ENCODE measurements around the gene KRTAP5-1.

KRTAP5-1 gene

DNA sequence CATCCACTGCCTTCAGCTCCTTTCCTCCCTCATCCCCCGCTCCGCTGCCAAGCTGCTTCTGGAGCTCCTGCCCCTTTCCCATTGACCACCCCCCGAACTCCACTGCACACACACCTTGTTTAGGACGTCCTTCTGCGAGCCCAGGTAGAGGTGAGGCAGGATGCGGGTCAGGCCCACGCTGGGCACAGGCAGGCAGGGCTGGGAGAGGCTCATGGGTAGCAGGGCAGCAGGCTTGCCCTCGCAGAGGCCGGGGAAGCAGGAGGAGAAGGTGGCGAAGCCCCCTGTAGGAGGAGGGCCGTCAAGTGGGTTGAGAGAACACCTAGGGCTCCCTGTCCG is 26.3 kb downstream of the KRTAP5-1 start:
- no peak for DNase-seq

DNA sequence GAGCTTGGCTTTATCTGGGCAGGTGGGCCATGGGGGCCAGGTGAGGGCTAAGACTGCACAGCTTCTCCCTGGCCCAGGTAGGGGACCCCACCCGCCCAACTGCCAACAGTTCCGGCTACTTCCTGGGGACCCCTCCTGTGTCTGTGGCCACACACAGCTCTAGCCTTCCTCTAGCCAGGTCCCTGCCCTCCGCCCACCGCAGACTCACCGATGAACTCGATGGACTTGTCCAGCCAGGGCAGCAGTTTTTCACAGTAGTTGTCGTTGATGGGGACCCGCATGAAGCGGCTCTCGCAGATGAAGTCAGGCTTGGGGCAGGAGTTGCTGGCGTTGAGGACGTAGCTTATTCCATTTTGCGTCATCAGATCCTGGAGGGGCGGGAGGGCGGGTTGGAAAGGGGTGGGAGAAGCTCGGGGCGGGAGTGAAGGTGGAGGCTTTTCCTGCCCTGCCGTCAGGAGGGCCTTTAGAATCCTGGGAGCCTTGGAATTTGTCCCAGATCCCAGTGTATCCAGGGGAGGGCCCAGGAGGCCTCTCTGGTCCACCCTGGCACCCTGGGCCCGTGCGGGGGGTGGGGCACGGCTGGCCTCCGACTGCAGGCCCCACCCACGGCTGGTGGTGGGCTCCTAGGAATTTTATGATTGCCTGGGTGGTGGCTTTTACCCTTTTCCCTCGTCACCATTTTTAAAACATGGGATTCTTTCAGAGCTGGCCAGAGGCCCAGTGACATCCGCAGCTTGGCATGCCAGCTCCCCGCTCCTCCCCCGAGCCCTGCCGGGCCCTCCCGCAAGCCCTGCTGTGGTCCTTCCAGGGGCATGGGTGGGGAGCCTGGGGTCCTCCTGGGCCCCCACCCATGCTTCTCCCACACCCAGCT is 26.9 kb downstream of the KRTAP5-1 start:
- peak; percentile 73 for DNase-seq

DNA sequence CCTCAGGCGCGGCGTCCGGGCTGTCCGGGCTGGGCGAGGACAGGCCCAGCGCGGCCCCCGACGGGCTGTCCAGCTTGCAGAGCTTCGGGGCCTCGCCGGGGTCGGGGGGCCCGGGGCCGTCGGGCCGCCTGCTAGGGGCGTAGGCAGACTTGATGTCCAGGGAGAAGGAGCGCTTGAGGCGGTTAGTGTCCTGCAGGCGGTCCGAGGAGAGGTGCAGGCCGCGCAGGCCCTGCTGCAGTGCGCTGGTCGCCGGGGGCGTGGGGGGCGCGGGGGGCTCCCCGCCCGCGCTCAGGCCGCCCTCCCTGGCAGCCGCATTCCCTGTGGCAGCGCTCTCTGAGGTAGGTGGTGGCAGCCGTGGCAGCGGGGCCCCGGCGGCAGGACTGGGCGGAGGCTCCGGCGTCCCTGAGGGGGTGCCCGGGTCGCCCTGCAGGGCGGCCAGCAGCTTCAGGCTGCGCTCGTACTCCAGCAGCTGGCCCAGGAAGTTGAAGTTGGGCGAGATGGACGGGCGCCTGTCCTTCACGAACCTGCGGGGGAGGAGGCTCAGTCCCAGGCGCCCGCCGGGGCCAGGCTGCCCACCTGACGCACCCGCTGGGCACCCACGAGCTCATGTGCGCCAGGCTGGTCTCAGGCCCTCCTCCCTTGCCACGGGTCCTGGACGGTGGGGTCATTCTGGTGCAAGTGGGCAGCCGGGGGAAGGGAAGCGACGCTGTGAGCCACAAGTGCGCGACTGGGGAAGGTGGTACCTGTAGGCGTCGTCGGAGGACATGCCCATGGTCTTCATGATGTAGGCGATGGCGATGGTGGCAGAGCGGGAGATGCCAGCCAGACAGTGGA is 27.8 kb downstream of the KRTAP5-1 start:
- no peak for DNase-seq

GRCh38 chr11:1556278-1556902 is 28.7 kb downstream of the KRTAP5-1 start:
- DNase-seq: no peak

GRCh38 chr11:1555713-1556153 is 29.4 kb downstream of the KRTAP5-1 start:
- no peak for DNase-seq

DNA sequence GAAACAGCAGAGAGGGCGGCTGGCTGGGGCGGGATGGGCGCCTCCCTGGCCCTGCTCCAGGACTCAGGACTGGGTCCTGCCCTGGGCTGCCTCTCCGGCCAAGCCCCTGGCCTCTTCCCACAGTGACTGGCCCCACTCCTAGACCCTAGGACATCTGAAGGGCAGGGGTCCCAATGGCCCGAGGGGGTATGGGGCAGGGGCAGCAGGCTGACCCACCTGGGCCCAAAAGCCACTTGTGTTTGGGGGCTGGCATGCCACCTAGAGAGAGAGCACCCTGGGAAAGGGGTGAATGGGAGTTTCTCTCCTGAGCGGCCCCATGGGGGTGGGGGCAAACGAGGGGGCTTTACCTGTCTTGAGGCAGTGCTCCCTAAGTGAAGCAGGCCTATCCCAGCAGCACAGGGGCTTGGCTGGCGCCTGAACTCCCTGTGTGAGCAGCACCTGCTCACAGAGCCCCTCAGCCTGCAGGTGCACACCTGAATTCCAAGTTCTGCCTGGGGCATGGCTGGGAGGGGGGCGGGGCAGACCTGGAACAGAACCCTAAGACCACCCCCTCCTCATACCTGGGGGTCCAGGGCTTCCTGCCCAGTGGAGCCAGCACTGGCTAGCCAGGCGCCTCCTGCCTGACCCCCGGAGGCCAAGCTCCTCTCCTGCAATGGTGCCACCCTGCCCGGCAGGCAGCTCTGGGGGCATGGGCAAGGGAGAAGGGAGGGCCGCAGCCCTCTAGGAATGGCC is 29.9 kb downstream of the KRTAP5-1 start:
- DNase-seq: no peak

GRCh38 chr11:1553808-1554594 is 31.1 kb downstream of the KRTAP5-1 start:
- no peak for DNase-seq

GRCh38 chr11:1549338-1550330 is 35.4 kb downstream of the KRTAP5-1 start:
- no peak for DNase-seq

GRCh38 chr11:1548221-1549070 is 36.6 kb downstream of the KRTAP5-1 start:
- no peak for DNase-seq

- no peak for DNase-seq
Measured at GRCh38 chr11:1547467-1548098, 37.5 kb downstream of the KRTAP5-1 start.

DNA sequence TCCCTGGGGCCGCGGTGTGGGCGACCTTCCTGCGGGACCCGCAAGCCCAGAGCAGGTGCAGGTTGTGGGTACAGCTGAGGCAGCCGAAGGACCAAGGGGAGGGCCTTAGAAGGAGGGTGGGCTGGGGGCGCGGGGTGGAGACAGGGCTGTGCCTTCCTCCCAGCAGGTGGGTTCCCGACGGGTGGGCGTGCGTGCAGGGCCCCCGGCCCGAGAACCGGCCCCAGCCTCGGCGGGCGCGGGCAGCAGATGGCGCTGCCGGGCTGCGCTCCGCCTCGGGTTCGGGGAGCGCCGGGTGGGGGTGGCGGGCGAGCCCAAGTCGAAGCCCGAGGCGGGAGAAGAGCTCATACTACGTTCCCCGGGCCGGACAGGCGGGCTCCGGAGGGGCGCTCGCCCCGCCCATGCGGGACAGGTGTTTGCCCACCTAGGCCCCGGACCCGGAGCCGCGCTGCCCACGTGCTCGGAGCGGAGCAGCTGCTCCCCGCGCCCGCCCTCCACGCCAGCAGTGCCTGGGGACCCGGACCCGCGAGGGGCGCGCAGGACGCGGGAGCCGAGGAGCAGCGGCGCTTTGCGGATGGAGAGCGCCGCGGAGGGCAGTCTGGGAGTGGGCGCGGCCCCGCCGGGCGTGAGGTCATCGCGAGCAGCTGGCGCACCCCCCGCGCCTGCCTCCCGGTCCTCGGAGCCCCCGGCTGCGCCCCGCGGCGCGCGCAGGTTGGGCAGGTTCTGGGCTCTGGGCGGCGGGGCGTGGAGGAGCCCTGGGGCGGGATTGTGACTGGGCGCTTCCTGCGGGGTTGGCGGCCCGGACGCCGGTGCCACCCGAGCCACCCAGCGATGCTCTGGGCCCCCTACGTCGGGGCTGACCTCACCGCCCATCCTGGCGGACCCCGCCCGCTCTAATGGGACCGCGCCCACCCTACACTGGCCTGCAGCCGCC is 38.3 kb downstream of the KRTAP5-1 start:
- no peak for DNase-seq

DNA sequence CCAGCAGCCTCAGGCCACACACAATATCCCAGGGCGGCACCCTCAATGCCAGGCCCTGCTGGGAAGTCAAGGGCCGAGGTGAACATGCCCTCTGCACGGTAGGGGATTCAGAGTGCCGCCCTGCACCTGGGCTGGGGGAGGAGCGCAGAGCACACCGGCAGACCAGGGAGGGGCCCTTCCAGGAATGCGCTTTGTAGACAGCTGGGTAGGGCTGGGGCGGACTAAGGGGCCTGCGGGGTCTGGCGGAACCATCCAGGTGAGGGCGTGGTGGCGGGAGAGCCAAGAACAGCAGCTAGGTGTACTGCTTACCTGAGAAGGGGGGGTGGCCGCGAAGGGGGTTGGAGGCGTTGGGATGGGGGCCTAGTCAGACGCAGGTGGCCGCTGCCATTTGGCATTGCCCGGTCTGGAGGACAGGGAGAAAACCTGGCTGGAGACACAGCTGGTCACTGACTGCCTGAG is 39.0 kb downstream of the KRTAP5-1 start:
- no peak for DNase-seq

DNA sequence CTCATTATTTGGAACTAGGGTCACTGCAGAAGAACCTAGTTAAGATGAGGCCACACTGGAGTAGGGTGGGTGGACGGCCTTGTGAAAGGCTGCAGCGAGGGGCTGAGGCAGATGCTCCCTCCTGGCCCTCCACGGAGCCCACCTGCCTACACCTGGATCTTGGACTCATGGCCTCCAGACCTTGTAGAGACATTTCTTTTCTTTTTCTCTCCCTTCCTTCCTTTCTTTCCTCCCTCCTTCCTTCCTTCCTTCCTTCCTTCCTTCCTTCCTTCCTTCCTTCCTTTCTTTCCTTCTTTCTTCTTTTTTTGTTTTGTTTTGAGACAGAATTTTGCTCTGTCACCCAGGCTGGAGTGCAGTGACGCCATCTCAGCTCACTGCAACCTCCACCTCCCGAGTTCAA is 39.7 kb downstream of the KRTAP5-1 start:
- DNase-seq: no peak

DNA sequence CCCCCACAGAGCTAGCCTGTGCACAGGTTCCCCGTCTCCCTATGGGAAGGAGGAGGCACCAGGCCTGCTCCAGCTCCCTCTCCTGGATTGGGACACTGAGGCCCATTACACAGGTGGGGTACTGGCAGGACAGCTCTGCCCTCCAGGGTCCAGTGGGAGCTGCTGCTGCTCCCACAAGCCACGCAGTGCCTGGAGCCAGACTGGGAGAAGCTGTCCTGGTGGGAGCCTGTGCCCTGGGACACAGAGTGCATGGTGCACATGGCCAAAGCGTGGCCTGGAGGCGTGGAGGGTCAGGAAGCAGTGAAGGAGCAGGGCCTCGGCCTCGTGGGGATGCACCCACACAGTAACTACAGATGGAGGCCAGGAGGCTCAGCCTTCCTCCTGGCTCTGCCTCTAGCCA is 40.5 kb downstream of the KRTAP5-1 start:
- DNase-seq: no peak

- DNase-seq: no peak
Measured at GRCh38 chr11:1543606-1544263, 41.3 kb downstream of the KRTAP5-1 start.

GRCh38 chr11:1542267-1542666 is 42.8 kb downstream of the KRTAP5-1 start:
- no peak for DNase-seq

DNA sequence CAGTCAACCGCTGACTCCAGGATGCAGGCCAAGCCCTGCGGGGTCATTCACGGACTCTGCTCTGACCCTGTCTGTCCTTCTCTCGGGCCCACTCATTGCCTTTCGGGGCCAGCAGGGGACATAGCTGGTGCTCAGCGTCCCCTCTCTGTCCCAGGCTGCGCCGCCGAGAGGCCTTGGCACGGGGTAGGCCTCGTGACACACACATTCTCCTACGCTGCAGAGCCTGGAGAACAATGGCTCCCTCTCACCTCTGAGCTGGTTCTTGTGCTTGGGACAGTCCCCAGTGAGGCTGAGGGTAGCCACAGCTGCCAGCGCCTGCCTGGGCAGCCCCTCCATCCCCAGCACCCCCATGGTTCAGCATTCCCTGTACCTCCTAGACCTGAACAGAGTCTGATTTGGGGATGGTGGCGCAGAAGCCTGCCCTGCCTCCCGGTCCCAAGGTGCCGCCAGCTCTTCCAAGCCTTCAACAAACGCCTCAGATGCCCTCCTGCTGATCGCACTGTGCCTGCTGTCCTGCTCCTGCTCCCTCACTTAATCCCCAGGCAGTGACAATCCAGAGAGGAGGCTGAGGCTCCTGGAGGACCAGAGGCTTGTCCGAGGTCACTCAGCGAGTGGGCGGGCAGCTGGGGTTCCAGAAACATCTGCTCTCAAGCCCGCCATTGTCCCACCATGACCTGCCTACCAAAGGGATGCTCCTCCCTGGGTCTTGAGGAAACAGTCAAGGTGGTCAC is 43.4 kb downstream of the KRTAP5-1 start:
- DNase-seq: no peak

Data from left hindlimb (tissue), 1 donor.